OCI-LY1 (cell line): ENCODE results near the gene BTN1A1.

Experiments
- EZH2 ChIP-seq: fragments of 200-600 bp; sonication (generic), shearing (Covaris generic); IDR thresholded peaks from 2 replicates; pipeline ENCODE4 v1.8.0; 2017; ENCODE audit warnings: borderline replicate concordance, mixed run types, mild to moderate bottlenecking, antibody characterized with exemption, low read length, moderate library complexity, mixed read lengths
- TF ChIP-seq, protein P1 (sequence below): fragments of 200-600 bp; sonication (generic), shearing (Covaris generic); IDR thresholded peaks from 2 replicates; pipeline ENCODE4 v1.5.1; 2017; ENCODE audit warnings: mild to moderate bottlenecking, antibody characterized with exemption, low read length, moderate library complexity, mixed read lengths

DNA sequence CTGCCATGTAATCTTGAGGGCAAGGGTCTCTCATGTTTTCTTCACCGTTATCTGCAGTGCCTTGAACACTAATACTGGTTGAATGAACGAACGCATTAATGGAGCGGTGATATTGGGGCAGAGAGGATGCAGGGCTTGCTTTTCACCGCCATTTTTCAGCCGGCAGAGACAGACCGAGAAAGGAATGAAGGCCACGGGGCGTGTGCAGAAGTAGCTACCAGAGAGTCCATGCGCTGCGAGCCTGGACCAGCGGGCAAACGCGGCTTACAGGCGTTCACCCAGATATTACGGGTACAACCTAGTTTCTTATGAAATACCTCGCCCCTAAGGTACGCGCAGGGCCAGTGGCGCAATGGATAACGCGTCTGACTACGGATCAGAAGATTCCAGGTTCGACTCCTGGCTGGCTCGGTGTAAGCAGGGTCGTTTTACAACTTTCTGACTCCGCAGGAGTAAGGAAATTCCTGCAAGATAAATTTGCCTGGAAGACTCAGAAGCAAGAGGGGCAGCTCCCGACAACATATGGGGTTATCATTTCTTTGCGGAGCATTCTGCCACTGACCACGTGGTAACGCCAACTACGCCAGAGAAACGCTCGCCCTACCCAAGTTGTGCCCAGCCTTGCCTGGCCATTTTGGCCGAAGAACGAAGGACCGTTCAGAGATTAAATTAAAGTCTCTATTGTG is 37.2 kb downstream of the BTN1A1 start:
- no peak for TF ChIP-seq EZH2
- TF ChIP-seq, protein P1, sequence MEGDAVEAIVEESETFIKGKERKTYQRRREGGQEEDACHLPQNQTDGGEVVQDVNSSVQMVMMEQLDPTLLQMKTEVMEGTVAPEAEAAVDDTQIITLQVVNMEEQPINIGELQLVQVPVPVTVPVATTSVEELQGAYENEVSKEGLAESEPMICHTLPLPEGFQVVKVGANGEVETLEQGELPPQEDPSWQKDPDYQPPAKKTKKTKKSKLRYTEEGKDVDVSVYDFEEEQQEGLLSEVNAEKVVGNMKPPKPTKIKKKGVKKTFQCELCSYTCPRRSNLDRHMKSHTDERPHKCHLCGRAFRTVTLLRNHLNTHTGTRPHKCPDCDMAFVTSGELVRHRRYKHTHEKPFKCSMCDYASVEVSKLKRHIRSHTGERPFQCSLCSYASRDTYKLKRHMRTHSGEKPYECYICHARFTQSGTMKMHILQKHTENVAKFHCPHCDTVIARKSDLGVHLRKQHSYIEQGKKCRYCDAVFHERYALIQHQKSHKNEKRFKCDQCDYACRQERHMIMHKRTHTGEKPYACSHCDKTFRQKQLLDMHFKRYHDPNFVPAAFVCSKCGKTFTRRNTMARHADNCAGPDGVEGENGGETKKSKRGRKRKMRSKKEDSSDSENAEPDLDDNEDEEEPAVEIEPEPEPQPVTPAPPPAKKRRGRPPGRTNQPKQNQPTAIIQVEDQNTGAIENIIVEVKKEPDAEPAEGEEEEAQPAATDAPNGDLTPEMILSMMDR = no peak
